ENCODE data around the gene FLT3. TPM values are rescaled to one million over a fixed set of nuclear protein-coding genes. Genes with fewer than 3 reads are reported as not detected.

FLT3 gene
- polyA plus RNA-seq, 1 of the 3 experiments (the other 2 are of a cell fraction) = not detected

DNA sequence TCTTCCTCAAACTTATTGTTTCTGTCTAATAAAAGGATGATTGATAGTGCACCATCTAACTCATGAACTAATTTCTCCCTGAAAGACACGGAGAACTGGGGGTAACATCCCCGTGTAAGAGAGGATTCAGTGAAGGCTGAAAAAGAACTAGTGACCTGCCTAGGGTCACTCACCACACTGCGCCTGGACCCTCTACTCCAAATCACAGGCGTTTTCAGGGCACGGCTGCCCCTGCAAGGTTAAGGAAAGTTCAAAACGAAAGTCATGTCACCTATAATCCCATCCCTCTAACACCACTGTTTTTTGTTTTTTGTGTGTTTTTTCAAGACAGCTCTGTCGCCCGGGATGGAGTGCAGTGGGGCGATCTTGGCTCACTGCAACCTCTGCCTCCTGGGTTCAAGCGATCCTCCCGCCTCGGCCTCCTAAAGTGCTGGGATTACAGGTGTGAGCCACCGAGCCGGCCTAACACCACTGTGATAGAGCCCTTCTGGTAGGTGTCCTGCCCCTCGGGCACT lies 120.6 kb downstream of the FLT3 start:
- Histone ChIP-seq H3K4me2 (no peak overlapping the region), H3K79me2 (ENCODE audit: insufficient read depth) (no peaks in the 10 kb centered on the region), H3K9me2 (no peaks in the 10 kb centered on the region), H3K9ac (no peak overlapping the region), H3K27me3 (ENCODE audit: insufficient read depth) (peaks cover 90% of the 10 kb centered on the region), H3K9me3 (no peaks in the 10 kb centered on the region), H2AFZ (ENCODE audit: low read depth) (no peak overlapping the region), H3K4me3 (ENCODE audit: low read depth in 2 of 2, low read length in 1 of 2) (no peak overlapping the region), H3K27ac (ENCODE audit: low read depth in 2 of 2, low read length in 1 of 2) (no peak overlapping the region), H3K36me3 (replicated peaks in 1 of 2; ENCODE audit: control insufficient read depth in 1 of 2, insufficient read depth in 2 of 2, low read length in 1 of 2) (no peaks in the 10 kb centered on the region), H3F3A (replicated peaks; ENCODE audit: insufficient read depth) (no peaks in the 10 kb centered on the region), H3K4me1 (ENCODE audit: control insufficient read depth in 1 of 2, insufficient read depth in 2 of 2, low read depth in 1 of 2, low read length in 1 of 2) (no peaks in the 10 kb centered on the region), H4K20me1 (ENCODE audit: insufficient read depth) (no peaks in the 10 kb centered on the region)
- DNase-seq = no peak
- 15% methylated on average over 14 of the region's 15 CpGs for WGBS (ENCODE audit: low lambda C conversion rate)
- CTCF ChIA-PET = interaction anchor here (0.6 to 11.9 kb wide), 4 partner anchors 8 to 618 kb away, joined by 3 to 185 read pairs (median 10); no protein-coding TSS in a partner anchor
- POLR2A ChIA-PET = no interaction called here
- TF ChIP-seq, protein P1, sequence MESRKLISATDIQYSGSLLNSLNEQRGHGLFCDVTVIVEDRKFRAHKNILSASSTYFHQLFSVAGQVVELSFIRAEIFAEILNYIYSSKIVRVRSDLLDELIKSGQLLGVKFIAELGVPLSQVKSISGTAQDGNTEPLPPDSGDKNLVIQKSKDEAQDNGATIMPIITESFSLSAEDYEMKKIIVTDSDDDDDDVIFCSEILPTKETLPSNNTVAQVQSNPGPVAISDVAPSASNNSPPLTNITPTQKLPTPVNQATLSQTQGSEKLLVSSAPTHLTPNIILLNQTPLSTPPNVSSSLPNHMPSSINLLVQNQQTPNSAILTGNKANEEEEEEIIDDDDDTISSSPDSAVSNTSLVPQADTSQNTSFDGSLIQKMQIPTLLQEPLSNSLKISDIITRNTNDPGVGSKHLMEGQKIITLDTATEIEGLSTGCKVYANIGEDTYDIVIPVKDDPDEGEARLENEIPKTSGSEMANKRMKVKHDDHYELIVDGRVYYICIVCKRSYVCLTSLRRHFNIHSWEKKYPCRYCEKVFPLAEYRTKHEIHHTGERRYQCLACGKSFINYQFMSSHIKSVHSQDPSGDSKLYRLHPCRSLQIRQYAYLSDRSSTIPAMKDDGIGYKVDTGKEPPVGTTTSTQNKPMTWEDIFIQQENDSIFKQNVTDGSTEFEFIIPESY (IDR thresholded peaks at IDR 0.05; ENCODE audit: borderline replicate concordance, low read depth) = no peak
- TF ChIP-seq, protein P2, sequence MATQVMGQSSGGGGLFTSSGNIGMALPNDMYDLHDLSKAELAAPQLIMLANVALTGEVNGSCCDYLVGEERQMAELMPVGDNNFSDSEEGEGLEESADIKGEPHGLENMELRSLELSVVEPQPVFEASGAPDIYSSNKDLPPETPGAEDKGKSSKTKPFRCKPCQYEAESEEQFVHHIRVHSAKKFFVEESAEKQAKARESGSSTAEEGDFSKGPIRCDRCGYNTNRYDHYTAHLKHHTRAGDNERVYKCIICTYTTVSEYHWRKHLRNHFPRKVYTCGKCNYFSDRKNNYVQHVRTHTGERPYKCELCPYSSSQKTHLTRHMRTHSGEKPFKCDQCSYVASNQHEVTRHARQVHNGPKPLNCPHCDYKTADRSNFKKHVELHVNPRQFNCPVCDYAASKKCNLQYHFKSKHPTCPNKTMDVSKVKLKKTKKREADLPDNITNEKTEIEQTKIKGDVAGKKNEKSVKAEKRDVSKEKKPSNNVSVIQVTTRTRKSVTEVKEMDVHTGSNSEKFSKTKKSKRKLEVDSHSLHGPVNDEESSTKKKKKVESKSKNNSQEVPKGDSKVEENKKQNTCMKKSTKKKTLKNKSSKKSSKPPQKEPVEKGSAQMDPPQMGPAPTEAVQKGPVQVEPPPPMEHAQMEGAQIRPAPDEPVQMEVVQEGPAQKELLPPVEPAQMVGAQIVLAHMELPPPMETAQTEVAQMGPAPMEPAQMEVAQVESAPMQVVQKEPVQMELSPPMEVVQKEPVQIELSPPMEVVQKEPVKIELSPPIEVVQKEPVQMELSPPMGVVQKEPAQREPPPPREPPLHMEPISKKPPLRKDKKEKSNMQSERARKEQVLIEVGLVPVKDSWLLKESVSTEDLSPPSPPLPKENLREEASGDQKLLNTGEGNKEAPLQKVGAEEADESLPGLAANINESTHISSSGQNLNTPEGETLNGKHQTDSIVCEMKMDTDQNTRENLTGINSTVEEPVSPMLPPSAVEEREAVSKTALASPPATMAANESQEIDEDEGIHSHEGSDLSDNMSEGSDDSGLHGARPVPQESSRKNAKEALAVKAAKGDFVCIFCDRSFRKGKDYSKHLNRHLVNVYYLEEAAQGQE (IDR thresholded peaks at IDR 0.05; ENCODE audit: low read depth, low read length) = no peak
- TF ChIP-seq, protein P3, sequence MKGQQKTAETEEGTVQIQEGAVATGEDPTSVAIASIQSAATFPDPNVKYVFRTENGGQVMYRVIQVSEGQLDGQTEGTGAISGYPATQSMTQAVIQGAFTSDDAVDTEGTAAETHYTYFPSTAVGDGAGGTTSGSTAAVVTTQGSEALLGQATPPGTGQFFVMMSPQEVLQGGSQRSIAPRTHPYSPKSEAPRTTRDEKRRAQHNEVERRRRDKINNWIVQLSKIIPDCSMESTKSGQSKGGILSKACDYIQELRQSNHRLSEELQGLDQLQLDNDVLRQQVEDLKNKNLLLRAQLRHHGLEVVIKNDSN (IDR thresholded peaks at IDR 0.05; ENCODE audit: borderline replicate concordance, low read depth) = no peak

DNA sequence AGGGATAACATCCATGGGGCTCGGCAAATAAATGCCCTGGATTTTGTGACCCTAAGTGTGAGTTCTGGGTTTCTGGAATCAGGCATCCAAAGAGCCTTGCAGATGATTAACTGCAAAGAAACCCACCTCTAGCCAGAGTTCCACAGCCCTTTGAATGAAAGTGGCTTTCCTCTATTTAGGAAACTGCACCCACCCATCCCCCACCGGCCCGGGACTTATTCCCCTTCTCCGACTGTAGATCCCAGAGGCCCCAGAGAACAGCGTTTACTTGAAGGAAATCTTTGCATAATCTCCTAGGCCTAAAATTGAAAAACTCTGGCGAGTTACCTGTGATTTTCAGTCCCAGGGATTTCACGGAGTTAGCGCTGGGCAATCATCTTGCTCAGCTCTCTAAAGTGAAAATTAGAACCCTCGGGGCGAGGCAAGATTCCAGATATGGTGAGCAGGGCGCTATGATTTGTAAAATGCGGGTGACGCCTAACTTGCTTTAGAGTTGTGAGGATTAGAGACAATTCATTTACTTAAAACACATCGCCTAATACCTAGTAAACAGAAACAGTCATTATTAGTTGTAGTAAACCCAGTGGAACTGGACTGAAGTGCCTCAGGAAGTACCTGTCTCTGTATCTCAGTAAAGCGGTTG lies 121.3 kb downstream of the FLT3 start:
- CTCF ChIA-PET = interaction anchor here (1.7 to 11.9 kb wide), 4 partner anchors 25 to 617 kb away, joined by 4 to 185 read pairs (median 10); no protein-coding TSS in a partner anchor
- WGBS (ENCODE audit: low lambda C conversion rate) = 17% methylated on average over 15 of the region's 15 CpGs
- no peak for TF ChIP-seq TCF12 (IDR thresholded peaks at IDR 0.05)
- H3K9me3 ChIP-seq = no peaks in the 10 kb centered on the region
- H3K36me3 ChIP-seq (replicated peaks in 1 of 2; ENCODE audit: control insufficient read depth in 1 of 2, insufficient read depth in 2 of 2, low read length in 1 of 2) = no peaks in the 10 kb centered on the region
- H3K4me2 ChIP-seq = no peak overlapping the region
- no peaks in the 10 kb centered on the region for H3K4me1 ChIP-seq (ENCODE audit: control insufficient read depth in 1 of 2, insufficient read depth in 2 of 2, low read depth in 1 of 2, low read length in 1 of 2)
- DNase-seq = no peak
- peaks cover 97% of the 10 kb centered on the region for H3K27me3 ChIP-seq (ENCODE audit: insufficient read depth)
- no peak overlapping the region for H3K27ac ChIP-seq (ENCODE audit: low read depth in 2 of 2, low read length in 1 of 2)
- no peaks in the 10 kb centered on the region for H3K9me2 ChIP-seq
- POLR2A ChIA-PET = no interaction called here
- no peaks in the 10 kb centered on the region for H3F3A ChIP-seq (replicated peaks; ENCODE audit: insufficient read depth)
- H3K79me2 ChIP-seq (ENCODE audit: insufficient read depth) = no peaks in the 10 kb centered on the region
- H3K9ac ChIP-seq = no peak overlapping the region
- no peak overlapping the region for H2AFZ ChIP-seq (ENCODE audit: low read depth)
- H3K4me3 ChIP-seq (ENCODE audit: low read depth in 2 of 2, low read length in 1 of 2) = no peak overlapping the region
- no peaks in the 10 kb centered on the region for H4K20me1 ChIP-seq (ENCODE audit: insufficient read depth)
